MM.1S (cell line): ENCODE data around the gene SLC9A1.

ENCODE experiments used
- EZH2 ChIP-seq: fragments of 300-600 bp; sonication (generic); optimal IDR thresholded peaks from 2 replicates; pipeline ENCODE3; 2017; ENCODE audit warnings: low read depth, mild to moderate bottlenecking, antibody characterized with exemption, low read length, mixed read lengths
- EZH2phosphoT487 ChIP-seq: fragments of 300-600 bp; sonication (generic); IDR thresholded peaks from 2 replicates; pipeline ENCODE4 v1.6.1; 2018; ENCODE audit warnings: antibody characterized with exemption, low read length
- TF ChIP-seq, protein P1 (sequence below): fragments of 300-600 bp; sonication (generic); IDR thresholded peaks from 2 replicates; pipeline ENCODE4 v1.5.1; 2016; ENCODE audit warnings: antibody characterized with exemption, low read length, mixed read lengths

DNA sequence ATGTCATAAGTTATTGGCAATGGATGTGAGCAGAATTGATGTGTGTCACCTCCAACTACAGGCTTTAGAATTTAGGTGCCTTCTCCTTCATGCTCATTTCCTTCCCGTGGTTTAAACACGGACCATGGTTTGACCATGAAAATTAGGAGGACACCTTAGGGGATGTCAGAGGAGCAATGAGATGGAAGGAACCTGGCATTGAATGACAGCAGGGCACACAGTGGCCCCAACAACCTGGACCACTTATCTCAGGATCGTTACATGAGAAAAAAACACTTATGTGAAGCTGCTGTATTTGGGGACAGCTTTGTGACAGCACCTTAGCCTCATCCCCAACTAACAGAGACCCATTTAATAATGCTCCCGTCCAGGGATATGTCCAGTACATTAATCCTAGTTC lies 70.8 kb downstream of the SLC9A1 start:
- TF ChIP-seq, protein P1, sequence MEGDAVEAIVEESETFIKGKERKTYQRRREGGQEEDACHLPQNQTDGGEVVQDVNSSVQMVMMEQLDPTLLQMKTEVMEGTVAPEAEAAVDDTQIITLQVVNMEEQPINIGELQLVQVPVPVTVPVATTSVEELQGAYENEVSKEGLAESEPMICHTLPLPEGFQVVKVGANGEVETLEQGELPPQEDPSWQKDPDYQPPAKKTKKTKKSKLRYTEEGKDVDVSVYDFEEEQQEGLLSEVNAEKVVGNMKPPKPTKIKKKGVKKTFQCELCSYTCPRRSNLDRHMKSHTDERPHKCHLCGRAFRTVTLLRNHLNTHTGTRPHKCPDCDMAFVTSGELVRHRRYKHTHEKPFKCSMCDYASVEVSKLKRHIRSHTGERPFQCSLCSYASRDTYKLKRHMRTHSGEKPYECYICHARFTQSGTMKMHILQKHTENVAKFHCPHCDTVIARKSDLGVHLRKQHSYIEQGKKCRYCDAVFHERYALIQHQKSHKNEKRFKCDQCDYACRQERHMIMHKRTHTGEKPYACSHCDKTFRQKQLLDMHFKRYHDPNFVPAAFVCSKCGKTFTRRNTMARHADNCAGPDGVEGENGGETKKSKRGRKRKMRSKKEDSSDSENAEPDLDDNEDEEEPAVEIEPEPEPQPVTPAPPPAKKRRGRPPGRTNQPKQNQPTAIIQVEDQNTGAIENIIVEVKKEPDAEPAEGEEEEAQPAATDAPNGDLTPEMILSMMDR = no peak
- TF ChIP-seq EZH2 = no peak
- no peak for TF ChIP-seq EZH2phosphoT487
